Measurements from ENCODE around the gene HMG20A.

HMG20A gene

GRCh38 chr15:77430652-77431051 is 10.0 kb downstream of the HMG20A start:
- DNase-seq = no peak

GRCh38 chr15:77436822-77437221 is 16.1 kb downstream of the HMG20A start:
- no peak for DNase-seq

GRCh38 chr15:77437264-77437663 is 16.6 kb downstream of the HMG20A start:
- no peak for DNase-seq

- no peak for DNase-seq
Observed at GRCh38 chr15:77440378-77440999, 19.8 kb downstream of the HMG20A start.

- DNase-seq = no peak
Observed at GRCh38 chr15:77446840-77447390, 26.2 kb downstream of the HMG20A start.

- DNase-seq = no peak
Observed at GRCh38 chr15:77454265-77454664, 33.6 kb downstream of the HMG20A start.

GRCh38 chr15:77454951-77455350 is 34.3 kb downstream of the HMG20A start:
- DNase-seq = no peak

GRCh38 chr15:77455696-77456321 is 35.1 kb downstream of the HMG20A start:
- no peak for DNase-seq

- no peak for DNase-seq
Observed at GRCh38 chr15:77456746-77457145, 36.1 kb downstream of the HMG20A start.

- no peak for DNase-seq
Observed at GRCh38 chr15:77457191-77457904, 36.7 kb downstream of the HMG20A start.

- no peak for DNase-seq
Observed at GRCh38 chr15:77457905-77458265, 37.2 kb downstream of the HMG20A start.

GRCh38 chr15:77459031-77459430 is 38.3 kb downstream of the HMG20A start:
- no peak for DNase-seq

GRCh38 chr15:77461486-77461885 is 40.8 kb downstream of the HMG20A start:
- no peak for DNase-seq

- no peak for DNase-seq
Observed at GRCh38 chr15:77464129-77464865, 43.6 kb downstream of the HMG20A start.

GRCh38 chr15:77466521-77466920 is 45.8 kb downstream of the HMG20A start:
- DNase-seq = no peak

- no peak for DNase-seq
Observed at GRCh38 chr15:77468896-77469295, 48.2 kb downstream of the HMG20A start.

- no peak for DNase-seq
Observed at GRCh38 chr15:77470235-77470634, 49.5 kb downstream of the HMG20A start.

- DNase-seq = no peak
Observed at GRCh38 chr15:77473328-77473727, 52.6 kb downstream of the HMG20A start.

- DNase-seq = no peak
Observed at GRCh38 chr15:77474310-77474988, 53.8 kb downstream of the HMG20A start.

GRCh38 chr15:77475001-77475400 is 54.3 kb downstream of the HMG20A start:
- DNase-seq = no peak

- DNase-seq = no peak
Observed at GRCh38 chr15:77475898-77476297, 55.2 kb downstream of the HMG20A start.

- no peak for DNase-seq
Observed at GRCh38 chr15:77476995-77477394, 56.3 kb downstream of the HMG20A start.
